Right lobe of liver (tissue), 6 donors: ENCODE measurements around the gene ADAMTS7. TPM values are rescaled to one million over a fixed set of nuclear protein-coding genes. Genes with fewer than 3 reads are reported as not detected.
"Not testable (repeated sequence)": the region's sequence is repeated elsewhere in the genome, so short reads cannot be mapped to it uniquely, and the experiment has no call there.

Experiments
- ATAC-seq, 4 donors: fragments of 200-7000 bp; cut with Tn5 transposase; one replicate each; pipeline ENCODE4 v1.9.1; 2020; ENCODE audit warnings: mild to moderate bottlenecking in 4 of 4, moderate library complexity in 4 of 4
- DNase-seq, 3 donors: peaks; one replicate each; pipeline ENCODE4 v3.0.0-alpha.2; 2020
- H3K27ac ChIP-seq, 3 donors: fragments of 200-600 bp; one replicate each; pipeline ENCODE4 v1.8.0; 2022
- H3K27me3 ChIP-seq, 2 donors: fragments of 200-600 bp; one replicate each; pipeline ENCODE4 v1.8.0; 2022
- H3K36me3 ChIP-seq, 4 donors: fragments of 200-600 bp; sonication (generic) in 1 of 4; one replicate each; pipeline versions ENCODE4 v1.5.1 to v1.8.0; 2017 to 2022; ENCODE audit warnings: control low read depth in 1 of 4
- H3K4me1 ChIP-seq, 4 donors: fragments of 200-600 bp; sonication (generic) in 1 of 4; one replicate each; pipeline versions ENCODE4 v1.5.1 to v1.8.0; 2017 to 2022; ENCODE audit warnings: control low read depth in 1 of 4
- H3K4me3 ChIP-seq, 3 donors: fragments of 200-600 bp; one replicate each; pipeline ENCODE4 v1.8.0; 2022
- H3K9me3 ChIP-seq, 4 donors: fragments of 200-600 bp; sonication (generic) in 1 of 4; one replicate each; pipeline versions ENCODE4 v1.5.1 to v1.8.0; 2017 to 2022; ENCODE audit warnings: control low read depth in 1 of 4
- CTCF ChIP-seq, 4 donors: fragments of 200-600 bp in 3 of 4; fragments of 450-650 bp in 1 of 4; IDR thresholded peaks; one replicate each; pipeline versions ENCODE4 v1.5.1 to v1.8.0; 2016 to 2022; ENCODE audit warnings: antibody characterized with exemption in 4 of 4, mild to moderate bottlenecking in 2 of 4
- POLR2A ChIP-seq: fragments of 450-650 bp; IDR thresholded peaks from one replicate; pipeline ENCODE4 v1.6.1; 2017; ENCODE audit warnings: antibody characterized with exemption, mild to moderate bottlenecking
- WGBS: methylation state at CpG from one replicate; pipeline ENCODE4 v1.1.6; 2018; ENCODE audit warnings: low coverage, low lambda C conversion rate; ENCODE audit not compliant: insufficient coverage; ENCODE audit errors: missing lambda C conversion rate; 5-methylcytosine and 5-hydroxymethylcytosine counted together
- intact Hi-C, 2 donors: fragments of 100-400 bp; cut with DNase I; formaldehyde crosslinking; loops; one replicate each; pipeline versions ENCODE4 v1.11.2 to v1.14.1; 2022
- total RNA-seq, 6 experiments: library from RNA; depleted of rRNA in 2 of 6; stranded (reverse); fragments of >200 nt in 2 of 6; fragmentation: NEBNext Ultra II Directional in 3 of 6; extraction: Animal tissue kit (Norgen Biotek cat#: 25700) in 3 of 6; gene quantifications; one replicate each; pipeline versions ENCODE4 v1.1.0 to v1.2.4, GENCODE V29; 2016 to 2023
- donor health status: DM: no; HTN: yes; CAD: no.
- donor health status: DM: no; HTN: no; CAD: no.
- donor health status: DM: no; HTN: no; CAD: no.
- donor health status: DM: no; HTN: yes; CAD: no.
- donor health status: DM: no; HTN: yes; CAD: no.

ADAMTS7 gene
- total RNA-seq, 6 experiments from 2014 or later = 0.49 to 1.4 (median 1.1) TPM

GRCh38 chr15:78755900-78756591 lies 55.2 kb downstream of the ADAMTS7 start:
- WGBS = 69% methylated on average over 12 of the region's 13 CpGs
- H3K27me3 ChIP-seq, H3K9me3 ChIP-seq, H3K4me3 ChIP-seq, intact Hi-C loops, H3K27ac ChIP-seq, H3K4me1 ChIP-seq, H3K36me3 ChIP-seq: not testable (repeated sequence)
- peak; percentile 11 to 29 (median 17) for TF ChIP-seq CTCF (IDR thresholded peaks at IDR 0.05)
- ATAC-seq (peak in 1 of 4 donors; percentile 20), DNase-seq (peak in 2 of 3 donors; percentile 14 to 34)

- 44% methylated on average over 7 of the region's 14 CpGs for WGBS
- H3K27me3 ChIP-seq, H3K9me3 ChIP-seq, H3K36me3 ChIP-seq, H3K27ac ChIP-seq, H3K4me1 ChIP-seq, intact Hi-C loops, H3K4me3 ChIP-seq: not testable (repeated sequence)
- DNase-seq (peak in 2 of 3 donors; percentile 33 to 44), ATAC-seq (peak in 1 of 4 donors; percentile 14)
Observed at GRCh38 chr15:78754637-78755280, 56.5 kb downstream of the ADAMTS7 start.

GRCh38 chr15:78753751-78754535 lies 57.3 kb downstream of the ADAMTS7 start:
- H3K27me3 ChIP-seq, H3K27ac ChIP-seq, H3K36me3 ChIP-seq, H3K4me1 ChIP-seq, H3K4me3 ChIP-seq, H3K9me3 ChIP-seq, ATAC-seq, intact Hi-C loops: not testable (repeated sequence)
- no CpG with 5 or more reads among the region's 10 CpGs for WGBS
- peak in 2 of 3 donors; percentile 13 to 18 for DNase-seq

- H3K4me3 ChIP-seq, H3K9me3 ChIP-seq, intact Hi-C loops, ATAC-seq, H3K4me1 ChIP-seq, H3K27ac ChIP-seq, H3K27me3 ChIP-seq, H3K36me3 ChIP-seq: not testable (repeated sequence)
- no CpG with 5 or more reads among the region's 7 CpGs for WGBS
- peak in 1 of 3 donors; percentile 5 for DNase-seq
Observed at GRCh38 chr15:78753359-78753659, 58.0 kb downstream of the ADAMTS7 start.

GRCh38 chr15:78752492-78753358 lies 58.5 kb downstream of the ADAMTS7 start:
- Histone ChIP-seq H3K9me3 (no peaks in the 10 kb centered on the region), H3K27me3 (no peaks in the 10 kb centered on the region), H3K4me1 (no peaks in the 10 kb centered on the region), H3K4me3 (no peak overlapping the region), H3K27ac (no peak overlapping the region), H3K36me3 (no peaks in the 10 kb centered on the region)
- 66% methylated on average over 8 of the region's 24 CpGs for WGBS
- intact Hi-C loops = no loop called here
- no peak for ATAC-seq
- TF ChIP-seq CTCF (IDR thresholded peaks at IDR 0.05) = no peak
- TF ChIP-seq POLR2A = no peak
- DNase-seq = peak in 2 of 3 donors; percentile 35 to 37
